Esophagus squamous epithelium (tissue), 4 donors: ENCODE results near the gene ULK2.

Experiments used
- CTCF ChIP-seq, 6 experiments: fragments of 450-650 bp in 4 of 6; fragments of 200-600 bp in 2 of 6; sonication (generic) in 2 of 6; IDR thresholded peaks; one replicate each; pipeline ENCODE4 v1.5.1; 2016 to 2019; ENCODE audit warnings: antibody characterized with exemption in 6 of 6, mild to moderate bottlenecking in 4 of 6, moderate library complexity in 4 of 6
- POLR2A ChIP-seq, 4 donors: fragments of 450-650 bp; IDR thresholded peaks; one replicate each; pipeline ENCODE4 v1.6.1; 2017; ENCODE audit warnings: antibody characterized with exemption in 4 of 4, mild to moderate bottlenecking in 4 of 4, moderate library complexity in 3 of 4

GRCh38 chr17:19747829-19748806 is 119.6 kb downstream of the ULK2 start, which contains the start of gene ALDH3A1:
- TF ChIP-seq POLR2A (IDR thresholded peaks at IDR 0.05): peak in 2 of 4 donors; percentile 6 to 29
- no peak for TF ChIP-seq CTCF (IDR thresholded peaks at IDR 0.05)
